ENCODE results near the gene RAB11A.
"Not testable (repeated sequence)": the region's sequence is repeated elsewhere in the genome, so short reads cannot be mapped to it uniquely, and the experiment has no call there.

Gene RAB11A

DNA sequence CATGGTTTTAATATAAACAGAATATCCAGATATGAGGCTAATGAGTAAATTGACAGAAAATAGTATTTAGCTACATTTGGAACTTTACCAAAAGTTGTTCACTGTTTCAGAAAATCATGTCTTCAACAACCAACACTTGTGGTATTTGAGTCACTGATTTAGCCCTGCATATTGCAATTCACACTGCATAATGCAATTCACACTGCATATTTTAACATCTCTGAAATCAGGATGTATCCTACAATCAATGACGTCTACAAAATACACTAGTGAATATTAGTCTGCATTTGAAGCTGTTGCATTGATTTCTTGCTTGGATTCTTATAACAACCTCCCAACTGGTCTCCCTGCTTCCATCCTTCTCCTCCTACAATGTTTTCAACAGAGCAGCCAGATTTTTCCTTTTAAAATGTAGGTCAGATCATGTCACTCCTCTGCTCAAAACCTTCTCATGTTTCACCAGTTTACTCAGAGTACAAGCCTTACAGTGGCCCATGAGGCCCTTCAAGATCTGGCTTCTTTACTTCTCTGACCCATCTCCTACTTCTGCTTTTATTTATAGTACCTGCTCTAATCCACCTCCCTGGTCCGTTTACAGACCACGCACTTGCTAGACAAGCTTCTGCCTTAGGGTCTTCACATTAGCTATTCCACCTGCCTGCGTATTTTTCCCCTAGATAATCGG lies 11.4 kb upstream of the RAB11A start:
- DNase-seq (ENCODE audit: low spot score in 2 of 2) = no peak
- Mint-ChIP-seq H3K36me3 (ENCODE audit: insufficient read depth) (peaks cover 6% of the 10 kb centered on the region), H3K27me3 (no peaks in the 10 kb centered on the region), H3K9me3 (no peaks in the 10 kb centered on the region), H3K27ac (ENCODE audit: low read depth) (peak overlapping the region; percentile 33), H3K4me1 (peaks cover 19% of the 10 kb centered on the region), H3K4me3 (no peak overlapping the region)
- ATAC-seq (replicated peaks; ENCODE audit: extremely low read depth, poor library complexity, severe bottlenecking) = peak; percentile 63

DNA sequence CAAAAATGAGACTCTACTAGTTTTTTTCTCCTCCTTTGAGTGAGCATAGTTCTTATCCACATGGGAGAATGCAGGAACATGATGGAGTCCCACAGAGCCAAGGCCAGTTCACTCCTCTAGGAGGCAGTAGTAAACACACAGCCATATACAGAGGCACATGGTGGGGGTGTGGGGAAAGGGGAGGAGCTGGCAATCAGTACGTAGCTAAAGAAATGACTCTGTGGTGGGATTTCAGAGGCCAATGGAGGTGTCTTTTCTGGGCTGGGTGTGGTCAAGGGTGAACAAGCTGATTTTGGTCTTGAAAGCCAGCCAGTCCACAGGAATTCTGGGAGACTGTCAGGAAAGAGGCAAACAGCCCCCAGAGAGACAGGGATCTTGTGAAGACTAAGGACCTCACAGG lies 6.6 kb upstream of the RAB11A start:
- H3K4me3 Mint-ChIP-seq = no peak overlapping the region
- no peak overlapping the region for H3K27ac Mint-ChIP-seq (ENCODE audit: low read depth)
- ATAC-seq (replicated peaks; ENCODE audit: extremely low read depth, poor library complexity, severe bottlenecking) = peak; percentile 85
- H3K36me3 Mint-ChIP-seq (ENCODE audit: insufficient read depth) = peaks cover 2% of the 10 kb centered on the region
- no peaks in the 10 kb centered on the region for H3K9me3 Mint-ChIP-seq
- DNase-seq (ENCODE audit: low spot score in 2 of 2) = peak in 1 of 2 donors; percentile 39
- peaks cover 13% of the 10 kb centered on the region for H3K4me1 Mint-ChIP-seq
- no peaks in the 10 kb centered on the region for H3K27me3 Mint-ChIP-seq

DNA sequence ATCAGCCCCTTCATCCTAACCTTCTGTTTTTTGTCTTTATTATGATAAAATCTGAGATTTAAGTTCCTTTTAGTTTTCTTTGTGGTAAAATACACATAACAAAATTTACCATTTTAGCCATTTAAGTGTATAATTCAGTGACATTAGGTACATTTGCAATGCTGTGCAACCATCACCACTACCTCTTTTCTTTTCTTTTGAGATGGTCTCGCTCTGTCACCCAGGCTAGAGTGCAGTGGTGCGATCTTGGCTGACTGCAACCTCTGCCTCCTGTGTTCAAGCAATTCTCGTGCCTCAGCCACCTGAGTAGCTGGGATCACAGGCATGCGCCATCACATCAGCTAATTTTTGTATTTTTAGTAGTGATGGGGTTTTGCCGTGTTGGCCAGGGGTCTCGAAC lies 6.2 kb upstream of the RAB11A start:
- H3K4me3 Mint-ChIP-seq = no peak overlapping the region
- DNase-seq (ENCODE audit: low spot score in 2 of 2) (no peak), ATAC-seq (replicated peaks; ENCODE audit: extremely low read depth, poor library complexity, severe bottlenecking) (no peak)
- no peak overlapping the region for H3K27ac Mint-ChIP-seq (ENCODE audit: low read depth)
- H3K36me3 Mint-ChIP-seq (ENCODE audit: insufficient read depth) = peaks cover 1% of the 10 kb centered on the region
- peaks cover 9% of the 10 kb centered on the region for H3K4me1 Mint-ChIP-seq
- H3K27me3 Mint-ChIP-seq = no peaks in the 10 kb centered on the region
- no peaks in the 10 kb centered on the region for H3K9me3 Mint-ChIP-seq

DNA sequence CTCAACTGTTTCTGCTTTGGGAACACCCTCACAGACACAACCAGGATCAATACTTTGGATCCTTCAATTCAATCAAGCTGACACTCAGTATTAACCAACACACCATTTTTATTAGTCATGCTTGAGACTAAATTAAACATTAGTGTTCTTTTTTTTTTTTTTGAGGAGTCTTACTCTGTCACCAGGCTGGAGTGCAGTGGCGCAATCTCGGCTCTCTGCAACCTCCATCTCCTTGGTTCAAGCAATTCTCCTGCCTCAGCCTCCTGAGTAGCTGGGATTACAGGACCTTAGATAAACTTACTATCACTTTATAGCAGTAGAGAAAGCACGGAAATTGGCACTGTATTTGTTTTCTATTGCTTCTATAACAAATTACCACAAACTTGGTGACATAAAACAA lies 2.0 kb upstream of the RAB11A start:
- Mint-ChIP-seq H3K4me1 (peaks cover 38% of the 10 kb centered on the region), H3K36me3 (ENCODE audit: insufficient read depth) (peaks cover 21% of the 10 kb centered on the region), H3K27ac (ENCODE audit: low read depth) (no peak overlapping the region), H3K9me3 (no peaks in the 10 kb centered on the region), H3K27me3 (no peaks in the 10 kb centered on the region), H3K4me3 (no peak overlapping the region)
- DNase-seq (ENCODE audit: low spot score in 2 of 2) = no peak
- ATAC-seq (replicated peaks; ENCODE audit: extremely low read depth, poor library complexity, severe bottlenecking) = no peak

DNA sequence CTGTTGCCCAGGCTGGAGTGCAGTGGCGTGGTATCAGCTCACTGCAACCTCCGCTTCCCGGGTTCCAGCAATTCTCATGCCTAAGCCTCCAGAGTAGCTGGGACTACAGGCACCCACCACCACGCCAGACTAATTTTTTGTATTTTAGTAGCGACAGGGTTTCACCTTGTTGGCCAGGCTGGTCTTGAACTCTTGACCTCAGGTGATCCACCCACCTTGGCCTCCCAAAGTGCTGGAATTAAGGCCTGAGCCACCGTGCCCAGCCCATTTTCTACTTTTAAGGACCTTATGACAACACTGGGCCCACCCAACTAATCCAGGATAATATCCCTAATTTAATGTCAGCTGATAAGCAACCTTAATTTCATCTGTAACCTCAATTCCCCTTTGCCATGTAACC lies 1.4 kb upstream of the RAB11A start:
- H3K9me3 Mint-ChIP-seq; H3K27me3 Mint-ChIP-seq; H3K27ac Mint-ChIP-seq (ENCODE audit: low read depth); DNase-seq (ENCODE audit: low spot score in 2 of 2); ATAC-seq (replicated peaks; ENCODE audit: extremely low read depth, poor library complexity, severe bottlenecking): not testable (repeated sequence)
- Mint-ChIP-seq H3K4me1 (peaks cover 40% of the 10 kb centered on the region), H3K36me3 (ENCODE audit: insufficient read depth) (peaks cover 21% of the 10 kb centered on the region), H3K4me3 (peak overlapping the region; percentile 99)

DNA sequence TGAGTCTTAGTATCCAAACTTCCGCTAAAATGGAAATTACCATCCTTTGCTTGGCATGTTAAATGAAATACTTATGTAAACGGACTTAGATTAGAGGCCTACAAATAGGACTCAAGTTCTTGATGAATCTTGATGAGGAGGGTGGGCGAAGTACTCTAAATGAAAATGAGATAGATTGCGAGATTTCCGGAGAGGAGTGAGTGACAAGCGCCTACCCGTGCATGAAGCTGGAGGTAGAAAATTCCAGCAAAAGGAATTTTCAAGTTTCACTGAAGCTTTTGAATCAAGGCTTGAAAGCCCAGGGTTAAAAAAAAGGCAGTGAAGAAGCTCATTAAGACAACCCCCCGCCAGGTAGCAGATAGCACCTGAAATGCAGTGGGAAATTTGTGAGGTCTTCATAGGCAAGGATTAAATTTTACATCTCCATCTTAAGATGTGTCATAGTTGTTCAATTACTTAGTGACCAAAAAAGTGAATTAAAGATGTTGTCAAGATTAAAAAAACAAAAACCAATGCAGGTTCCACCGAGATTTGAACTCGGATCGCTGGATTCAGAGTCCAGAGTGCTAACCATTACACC lies 655 bp upstream of the RAB11A start:
- peaks cover 41% of the 10 kb centered on the region for H3K4me1 Mint-ChIP-seq
- peak overlapping the region; percentile 98 for H3K27ac Mint-ChIP-seq (ENCODE audit: low read depth)
- peak overlapping the region; percentile 99 for H3K4me3 Mint-ChIP-seq
- ATAC-seq (replicated peaks; ENCODE audit: extremely low read depth, poor library complexity, severe bottlenecking) (no peak), DNase-seq (ENCODE audit: low spot score in 2 of 2) (no peak)
- peaks cover 21% of the 10 kb centered on the region for H3K36me3 Mint-ChIP-seq (ENCODE audit: insufficient read depth)
- H3K9me3 Mint-ChIP-seq = no peaks in the 10 kb centered on the region
- H3K27me3 Mint-ChIP-seq = no peaks in the 10 kb centered on the region

DNA sequence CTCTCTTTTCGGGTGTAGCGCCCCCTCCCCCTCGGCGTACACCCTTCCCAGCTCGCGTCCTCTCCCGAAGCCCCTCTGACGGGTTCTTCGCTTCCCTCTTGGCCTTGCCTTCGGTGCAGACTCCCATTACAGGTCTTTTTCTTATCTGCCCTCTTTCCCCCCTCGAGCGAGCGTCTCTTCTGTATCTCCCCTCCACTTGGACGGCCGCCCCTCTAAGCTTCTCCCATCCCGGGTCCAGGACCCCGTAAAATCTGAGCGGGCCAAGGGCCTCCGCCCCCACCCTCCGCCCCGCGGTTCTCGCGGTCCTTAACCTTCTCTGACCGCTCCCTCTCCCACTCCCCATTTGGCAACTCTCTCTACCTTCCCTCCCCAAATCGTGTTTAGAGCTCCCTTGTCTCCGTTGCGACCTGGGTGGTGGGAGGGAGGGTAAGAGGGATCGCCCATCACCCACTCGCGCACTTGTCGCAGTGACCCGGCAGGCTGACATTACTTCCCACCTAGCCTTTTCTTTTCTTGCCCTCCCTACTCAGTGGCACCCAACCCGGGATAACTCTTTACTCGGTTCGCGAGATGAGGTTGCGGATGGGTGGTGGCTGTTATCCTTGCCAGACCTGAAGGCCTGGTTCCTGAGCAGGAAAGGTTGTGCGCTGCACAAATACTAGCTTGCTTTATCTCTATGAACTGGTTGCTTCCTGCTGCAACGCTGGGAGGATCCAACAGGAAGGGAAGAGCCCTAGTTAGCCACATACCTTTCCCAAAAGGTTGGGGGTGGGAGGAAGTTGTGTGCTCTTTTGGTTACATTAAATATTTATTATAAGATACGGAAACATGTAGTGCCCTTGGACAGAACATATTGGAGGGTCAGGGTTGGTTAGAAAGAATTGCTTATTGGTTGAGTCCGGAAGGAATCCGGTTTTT lies 922 bp downstream of the RAB11A start:
- Mint-ChIP-seq H3K27me3 (no peaks in the 10 kb centered on the region), H3K36me3 (ENCODE audit: insufficient read depth) (peaks cover 27% of the 10 kb centered on the region), H3K27ac (ENCODE audit: low read depth) (peak overlapping the region; percentile 98), H3K4me1 (peaks cover 47% of the 10 kb centered on the region), H3K4me3 (peak overlapping the region; percentile 99), H3K9me3 (no peaks in the 10 kb centered on the region)
- no peak for DNase-seq (ENCODE audit: low spot score in 2 of 2)
- no peak for ATAC-seq (replicated peaks; ENCODE audit: extremely low read depth, poor library complexity, severe bottlenecking)

DNA sequence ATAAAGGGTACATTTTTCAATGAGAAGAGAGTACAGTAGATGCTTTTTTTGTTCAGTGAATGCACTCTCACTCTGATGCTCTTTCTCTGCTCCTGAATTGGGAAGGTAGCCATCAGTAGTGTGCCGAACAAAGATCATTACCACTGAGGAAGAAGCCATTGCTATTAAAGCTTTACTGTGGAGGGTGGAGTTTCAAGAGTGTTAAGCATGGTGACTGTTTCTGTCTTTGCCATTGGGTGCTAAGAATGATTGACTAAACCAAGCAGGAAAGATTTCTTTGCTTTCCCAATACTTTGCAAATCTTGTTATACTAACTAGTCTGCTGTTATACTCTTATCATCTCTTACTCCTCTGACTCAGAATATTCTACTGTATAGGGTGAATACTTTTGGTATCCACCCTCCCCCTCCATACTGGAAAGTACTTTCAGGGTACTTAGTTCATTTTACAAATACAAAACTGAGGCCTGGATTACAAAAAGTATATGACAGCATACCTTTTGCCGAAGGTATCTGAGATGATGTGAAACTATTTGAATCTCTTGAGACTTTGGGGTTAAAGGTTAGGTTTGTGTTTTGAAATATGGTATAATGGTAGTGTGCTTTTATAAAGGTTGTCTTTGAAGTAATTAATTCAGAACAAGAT lies 1.7 kb downstream of the RAB11A start:
- H3K4me1 Mint-ChIP-seq = peaks cover 47% of the 10 kb centered on the region

DNA sequence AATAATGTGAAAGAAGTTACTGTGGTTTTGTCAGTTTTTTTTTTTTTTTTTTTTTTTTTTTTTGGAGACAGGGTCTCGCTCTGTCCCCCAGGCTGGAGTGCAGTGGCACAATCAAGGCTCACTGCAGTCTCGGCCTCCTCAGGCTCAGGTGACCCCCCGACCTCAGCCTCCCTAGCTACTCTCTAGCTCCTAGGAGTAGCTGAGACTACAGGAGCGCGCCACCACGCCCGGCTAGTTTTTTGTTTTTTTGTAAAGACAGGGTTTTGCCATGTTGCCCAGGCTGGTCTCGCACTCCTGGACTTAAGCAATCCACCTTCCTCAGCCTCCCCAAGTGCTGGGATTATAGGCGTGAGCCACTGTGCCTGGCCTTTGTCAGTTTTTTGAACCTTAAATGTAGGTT lies 2.6 kb downstream of the RAB11A start:
- not testable (repeated sequence) for H3K9me3 Mint-ChIP-seq; H3K4me3 Mint-ChIP-seq; DNase-seq (ENCODE audit: low spot score in 2 of 2); H3K27me3 Mint-ChIP-seq; H3K27ac Mint-ChIP-seq (ENCODE audit: low read depth); ATAC-seq (replicated peaks; ENCODE audit: extremely low read depth, poor library complexity, severe bottlenecking)
- H3K4me1 Mint-ChIP-seq = peaks cover 47% of the 10 kb centered on the region
- H3K36me3 Mint-ChIP-seq (ENCODE audit: insufficient read depth) = peaks cover 32% of the 10 kb centered on the region

More for the DNA sequence above, 1.7 kb downstream of the RAB11A start:
- Mint-ChIP-seq H3K4me3 (peak overlapping the region; percentile 99), H3K27ac (ENCODE audit: low read depth) (peak overlapping the region; percentile 98), H3K9me3 (no peaks in the 10 kb centered on the region), H3K27me3 (no peaks in the 10 kb centered on the region), H3K36me3 (ENCODE audit: insufficient read depth) (peaks cover 32% of the 10 kb centered on the region)
- ATAC-seq (replicated peaks; ENCODE audit: extremely low read depth, poor library complexity, severe bottlenecking) (no peak), DNase-seq (ENCODE audit: low spot score in 2 of 2) (no peak)

DNA sequence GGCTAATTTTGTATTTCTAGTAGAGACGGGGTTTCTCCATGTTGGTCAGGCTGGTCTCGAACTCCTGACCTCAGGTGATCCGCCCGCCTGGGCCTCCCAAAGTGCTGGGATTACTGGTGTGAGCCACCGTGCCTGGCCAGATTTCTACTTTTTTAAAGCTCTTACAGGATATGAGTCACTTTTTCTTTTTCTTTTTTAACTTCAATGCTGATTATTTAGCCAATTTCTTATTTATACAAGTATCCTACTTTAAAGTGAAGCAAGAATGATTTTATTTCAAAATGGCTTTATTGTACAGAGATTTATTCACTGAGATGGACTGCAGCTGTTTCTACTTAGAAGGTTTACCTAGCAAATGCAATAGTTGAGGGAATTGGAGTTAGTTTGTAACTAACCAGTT lies 3.3 kb downstream of the RAB11A start:
- H3K27me3 Mint-ChIP-seq; H3K27ac Mint-ChIP-seq (ENCODE audit: low read depth); DNase-seq (ENCODE audit: low spot score in 2 of 2); H3K4me3 Mint-ChIP-seq; H3K9me3 Mint-ChIP-seq; ATAC-seq (replicated peaks; ENCODE audit: extremely low read depth, poor library complexity, severe bottlenecking): not testable (repeated sequence)
- peaks cover 47% of the 10 kb centered on the region for H3K4me1 Mint-ChIP-seq
- H3K36me3 Mint-ChIP-seq (ENCODE audit: insufficient read depth) = peaks cover 34% of the 10 kb centered on the region

DNA sequence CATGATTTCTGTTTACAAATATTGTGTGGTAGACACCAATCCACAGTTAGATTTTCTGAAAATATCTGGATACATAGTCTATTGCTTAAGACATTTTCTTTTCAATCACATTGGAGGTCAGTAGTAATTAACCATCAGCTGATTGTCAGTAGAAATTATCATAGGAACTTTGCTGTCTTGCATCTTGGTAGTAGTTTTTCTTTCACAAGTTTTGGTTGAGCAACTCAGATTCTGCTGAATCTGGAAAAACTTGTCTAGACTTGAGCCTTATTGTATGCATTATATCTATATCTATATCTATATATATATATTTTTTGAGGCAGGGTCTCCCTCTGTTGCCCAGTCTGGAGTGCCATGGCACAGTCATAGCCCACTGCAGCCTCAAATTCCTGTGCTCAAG lies 4.0 kb downstream of the RAB11A start:
- no peak overlapping the region for H3K27ac Mint-ChIP-seq (ENCODE audit: low read depth)
- ATAC-seq (replicated peaks; ENCODE audit: extremely low read depth, poor library complexity, severe bottlenecking) = no peak
- H3K36me3 Mint-ChIP-seq (ENCODE audit: insufficient read depth) = peaks cover 40% of the 10 kb centered on the region
- H3K4me3 Mint-ChIP-seq = no peak overlapping the region
- DNase-seq (ENCODE audit: low spot score in 2 of 2) = no peak
- H3K27me3 Mint-ChIP-seq = no peaks in the 10 kb centered on the region
- peaks cover 47% of the 10 kb centered on the region for H3K4me1 Mint-ChIP-seq
- no peaks in the 10 kb centered on the region for H3K9me3 Mint-ChIP-seq

DNA sequence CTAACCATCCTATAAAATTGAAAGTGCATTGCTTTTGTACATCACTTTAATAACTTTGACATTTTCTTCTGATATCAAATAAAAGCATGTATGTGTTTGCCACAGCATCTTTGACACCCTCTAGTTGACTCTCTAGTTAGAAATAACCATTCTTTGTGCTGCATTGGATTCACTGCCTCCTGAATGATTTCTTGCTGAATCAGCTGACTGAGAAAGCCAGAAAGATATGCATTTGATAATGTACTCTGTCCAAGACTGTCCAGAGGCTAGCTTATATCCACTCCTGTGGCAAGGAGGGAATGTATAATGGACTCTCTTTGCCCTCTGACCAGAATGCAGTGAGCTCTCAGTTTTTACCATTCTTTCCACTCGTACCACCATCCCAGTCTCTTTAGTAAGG lies 6.2 kb downstream of the RAB11A start:
- Mint-ChIP-seq H3K9me3 (no peaks in the 10 kb centered on the region), H3K27ac (ENCODE audit: low read depth) (no peak overlapping the region), H3K4me3 (no peak overlapping the region), H3K27me3 (no peaks in the 10 kb centered on the region), H3K4me1 (peaks cover 26% of the 10 kb centered on the region), H3K36me3 (ENCODE audit: insufficient read depth) (peaks cover 34% of the 10 kb centered on the region)
- no peak for DNase-seq (ENCODE audit: low spot score in 2 of 2)
- no peak for ATAC-seq (replicated peaks; ENCODE audit: extremely low read depth, poor library complexity, severe bottlenecking)
